Neural cell (in vitro differentiated cells): Measurements from ENCODE around the gene KCNT1.

Experiments used
- EZH2 ChIP-seq: fragments of 200-600, 300-800 bp; shearing (Covaris generic), sonication (generic); IDR thresholded peaks from 2 replicates; pipeline ENCODE4 v1.6.1; 2014; ENCODE audit warnings: antibody characterized with exemption, low read length, borderline replicate concordance, mild to moderate bottlenecking; ENCODE audit not compliant: insufficient read depth, poor library complexity, severe bottlenecking
- POLR2AphosphoS5 ChIP-seq: IDR thresholded peaks from 2 replicates; pipeline ENCODE4 v1.6.1; 2012
- RAD21 ChIP-seq: fragments of 450-650 bp; conservative IDR thresholded peaks from 2 replicates; pipeline ENCODE4 v1.6.1; 2014; ENCODE audit warnings: antibody characterized with exemption, mild to moderate bottlenecking, moderate library complexity
- SMC3 ChIP-seq: fragments of 450-650 bp; conservative IDR thresholded peaks from 2 replicates; pipeline ENCODE4 v1.6.1; 2014; ENCODE audit warnings: antibody characterized with exemption, mild to moderate bottlenecking, moderate library complexity; ENCODE audit not compliant: poor library complexity
- TAF1 ChIP-seq: IDR thresholded peaks from 2 replicates; pipeline ENCODE4 v1.6.1; 2012; ENCODE audit warnings: low read depth
- TF ChIP-seq, protein P1 (sequence below): fragments of 450-650 bp; IDR thresholded peaks from 2 replicates; pipeline ENCODE4 v1.5.1; 2014; ENCODE audit warnings: antibody characterized with exemption, mild to moderate bottlenecking, moderate library complexity; ENCODE audit not compliant: poor library complexity, severe bottlenecking
- TF ChIP-seq, protein P2 (sequence below): IDR thresholded peaks from 2 replicates; pipeline ENCODE4 v1.6.1; 2012; ENCODE audit warnings: borderline replicate concordance

- TF ChIP-seq, protein P1, sequence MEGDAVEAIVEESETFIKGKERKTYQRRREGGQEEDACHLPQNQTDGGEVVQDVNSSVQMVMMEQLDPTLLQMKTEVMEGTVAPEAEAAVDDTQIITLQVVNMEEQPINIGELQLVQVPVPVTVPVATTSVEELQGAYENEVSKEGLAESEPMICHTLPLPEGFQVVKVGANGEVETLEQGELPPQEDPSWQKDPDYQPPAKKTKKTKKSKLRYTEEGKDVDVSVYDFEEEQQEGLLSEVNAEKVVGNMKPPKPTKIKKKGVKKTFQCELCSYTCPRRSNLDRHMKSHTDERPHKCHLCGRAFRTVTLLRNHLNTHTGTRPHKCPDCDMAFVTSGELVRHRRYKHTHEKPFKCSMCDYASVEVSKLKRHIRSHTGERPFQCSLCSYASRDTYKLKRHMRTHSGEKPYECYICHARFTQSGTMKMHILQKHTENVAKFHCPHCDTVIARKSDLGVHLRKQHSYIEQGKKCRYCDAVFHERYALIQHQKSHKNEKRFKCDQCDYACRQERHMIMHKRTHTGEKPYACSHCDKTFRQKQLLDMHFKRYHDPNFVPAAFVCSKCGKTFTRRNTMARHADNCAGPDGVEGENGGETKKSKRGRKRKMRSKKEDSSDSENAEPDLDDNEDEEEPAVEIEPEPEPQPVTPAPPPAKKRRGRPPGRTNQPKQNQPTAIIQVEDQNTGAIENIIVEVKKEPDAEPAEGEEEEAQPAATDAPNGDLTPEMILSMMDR, result no peak
- TF ChIP-seq TAF1, result no peak
- no peak for TF ChIP-seq SMC3
- TF ChIP-seq EZH2, result no peak
- TF ChIP-seq POLR2AphosphoS5, result no peak
- TF ChIP-seq, protein P2, sequence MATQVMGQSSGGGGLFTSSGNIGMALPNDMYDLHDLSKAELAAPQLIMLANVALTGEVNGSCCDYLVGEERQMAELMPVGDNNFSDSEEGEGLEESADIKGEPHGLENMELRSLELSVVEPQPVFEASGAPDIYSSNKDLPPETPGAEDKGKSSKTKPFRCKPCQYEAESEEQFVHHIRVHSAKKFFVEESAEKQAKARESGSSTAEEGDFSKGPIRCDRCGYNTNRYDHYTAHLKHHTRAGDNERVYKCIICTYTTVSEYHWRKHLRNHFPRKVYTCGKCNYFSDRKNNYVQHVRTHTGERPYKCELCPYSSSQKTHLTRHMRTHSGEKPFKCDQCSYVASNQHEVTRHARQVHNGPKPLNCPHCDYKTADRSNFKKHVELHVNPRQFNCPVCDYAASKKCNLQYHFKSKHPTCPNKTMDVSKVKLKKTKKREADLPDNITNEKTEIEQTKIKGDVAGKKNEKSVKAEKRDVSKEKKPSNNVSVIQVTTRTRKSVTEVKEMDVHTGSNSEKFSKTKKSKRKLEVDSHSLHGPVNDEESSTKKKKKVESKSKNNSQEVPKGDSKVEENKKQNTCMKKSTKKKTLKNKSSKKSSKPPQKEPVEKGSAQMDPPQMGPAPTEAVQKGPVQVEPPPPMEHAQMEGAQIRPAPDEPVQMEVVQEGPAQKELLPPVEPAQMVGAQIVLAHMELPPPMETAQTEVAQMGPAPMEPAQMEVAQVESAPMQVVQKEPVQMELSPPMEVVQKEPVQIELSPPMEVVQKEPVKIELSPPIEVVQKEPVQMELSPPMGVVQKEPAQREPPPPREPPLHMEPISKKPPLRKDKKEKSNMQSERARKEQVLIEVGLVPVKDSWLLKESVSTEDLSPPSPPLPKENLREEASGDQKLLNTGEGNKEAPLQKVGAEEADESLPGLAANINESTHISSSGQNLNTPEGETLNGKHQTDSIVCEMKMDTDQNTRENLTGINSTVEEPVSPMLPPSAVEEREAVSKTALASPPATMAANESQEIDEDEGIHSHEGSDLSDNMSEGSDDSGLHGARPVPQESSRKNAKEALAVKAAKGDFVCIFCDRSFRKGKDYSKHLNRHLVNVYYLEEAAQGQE, result no peak
- no peak for TF ChIP-seq RAD21
Measured at GRCh38 chr9:135746565-135746964, 44.6 kb downstream of the KCNT1 start.
